ENCODE results near the gene PYGM.

The PYGM gene

GRCh38 chr11:64754124-64754918 is 5.5 kb downstream of the PYGM start:
- Histone ChIP-seq H3K9ac (ENCODE audit: low read depth, low read length, poor library complexity) (peak overlapping the region; percentile 13), H3K18ac (ENCODE audit: low read length) (peak overlapping the region; percentile 67), H4K8ac (ENCODE audit: low read depth, low read length) (peak overlapping the region; percentile 45), H3K4me3 (ENCODE audit: low read length in 2 of 2) (no peak overlapping the region), H3K27me3 (ENCODE audit: control insufficient read depth in 3 of 3, insufficient read depth in 3 of 3, low read depth in 1 of 3, low read length in 3 of 3) (no peaks in the 10 kb centered on the region), H3K4me2 (ENCODE audit: insufficient read depth, low read length, poor library complexity, severe bottlenecking) (no peak overlapping the region), H4K91ac (ENCODE audit: low read depth, low read length, poor library complexity) (no peak overlapping the region), H3K4ac (ENCODE audit: low read length) (no peak overlapping the region), H2BK120ac (ENCODE audit: low read depth, low read length) (peak overlapping the region; percentile 87), H3K36me3 (replicated peaks in 1 of 2; ENCODE audit: control insufficient read depth in 2 of 2, insufficient read depth in 2 of 2, low read length in 2 of 2) (no peaks in the 10 kb centered on the region), H2BK5ac (ENCODE audit: low read length) (no peak overlapping the region), H2BK15ac (ENCODE audit: low read length) (peak overlapping the region; percentile 85), H2BK12ac (ENCODE audit: low read length) (peak overlapping the region; percentile 90), H3K27ac (replicated peaks; ENCODE audit: low read length) (no peak overlapping the region), H3K79me1 (ENCODE audit: low read depth, low read length) (peaks cover 4% of the 10 kb centered on the region), H3K14ac (ENCODE audit: low read length) (peak overlapping the region; percentile 21), H2AFZ (ENCODE audit: low read length) (no peak overlapping the region), H3K4me1 (ENCODE audit: control insufficient read depth in 2 of 2, insufficient read depth in 1 of 2, low read depth in 1 of 2, low read length in 2 of 2) (peaks cover 5 to 22% of the 10 kb centered on the region in 2 donors), H3K23ac (ENCODE audit: low read depth, low read length, poor library complexity) (peak overlapping the region; percentile 65), H3K9me3 (replicated peaks in 1 of 2; ENCODE audit: control insufficient read depth in 2 of 2, insufficient read depth in 1 of 2, low read depth in 1 of 2, low read length in 2 of 2) (no peaks in the 10 kb centered on the region), H2AK5ac (ENCODE audit: low read depth, low read length) (peak overlapping the region; percentile 90)
- WGBS, 2 donors (ENCODE audit: extremely low coverage in 2 of 2, insufficient read length in 2 of 2, insufficient replicate concordance in 1 of 2) = no CpG with 5 or more reads among the region's 26 CpGs
- no peak for DNase-seq (ENCODE audit: low spot score)

GRCh38 chr11:64753380-64754123 is 6.2 kb downstream of the PYGM start:
- Histone ChIP-seq H3K27ac (replicated peaks; ENCODE audit: low read length) (no peak overlapping the region), H3K4ac (ENCODE audit: low read length) (no peak overlapping the region), H3K4me1 (ENCODE audit: control insufficient read depth in 2 of 2, insufficient read depth in 1 of 2, low read depth in 1 of 2, low read length in 2 of 2) (peaks cover 2 to 16% of the 10 kb centered on the region in 2 donors), H3K9ac (ENCODE audit: low read depth, low read length, poor library complexity) (no peak overlapping the region), H3K27me3 (ENCODE audit: control insufficient read depth in 3 of 3, insufficient read depth in 3 of 3, low read depth in 1 of 3, low read length in 3 of 3) (no peaks in the 10 kb centered on the region), H3K36me3 (replicated peaks in 1 of 2; ENCODE audit: control insufficient read depth in 2 of 2, insufficient read depth in 2 of 2, low read length in 2 of 2) (no peaks in the 10 kb centered on the region), H2BK12ac (ENCODE audit: low read length) (peak overlapping the region; percentile 90), H2AFZ (ENCODE audit: low read length) (no peak overlapping the region), H2BK5ac (ENCODE audit: low read length) (no peak overlapping the region), H4K8ac (ENCODE audit: low read depth, low read length) (no peak overlapping the region), H3K79me1 (ENCODE audit: low read depth, low read length) (peaks cover 4% of the 10 kb centered on the region), H2BK15ac (ENCODE audit: low read length) (peak overlapping the region; percentile 85), H3K4me2 (ENCODE audit: insufficient read depth, low read length, poor library complexity, severe bottlenecking) (no peak overlapping the region), H3K9me3 (replicated peaks in 1 of 2; ENCODE audit: control insufficient read depth in 2 of 2, insufficient read depth in 1 of 2, low read depth in 1 of 2, low read length in 2 of 2) (no peaks in the 10 kb centered on the region), H2BK120ac (ENCODE audit: low read depth, low read length) (peak overlapping the region; percentile 87), H3K14ac (ENCODE audit: low read length) (peak overlapping the region; percentile 21), H3K23ac (ENCODE audit: low read depth, low read length, poor library complexity) (peak overlapping the region; percentile 65), H4K91ac (ENCODE audit: low read depth, low read length, poor library complexity) (no peak overlapping the region), H3K18ac (ENCODE audit: low read length) (no peak overlapping the region), H2AK5ac (ENCODE audit: low read depth, low read length) (peak overlapping the region; percentile 90), H3K4me3 (ENCODE audit: low read length in 2 of 2) (no peak overlapping the region)
- no CpG with 5 or more reads among the region's 43 CpGs for WGBS, 2 donors (ENCODE audit: extremely low coverage in 2 of 2, insufficient read length in 2 of 2, insufficient replicate concordance in 1 of 2)
- DNase-seq (ENCODE audit: low spot score) = no peak

- no peak overlapping the region for H3K18ac ChIP-seq (ENCODE audit: low read length)
- H3K23ac ChIP-seq (ENCODE audit: low read depth, low read length, poor library complexity) = no peak overlapping the region
- H3K4me3 ChIP-seq (ENCODE audit: low read length in 2 of 2) = no peak overlapping the region
- H2BK120ac ChIP-seq (ENCODE audit: low read depth, low read length) = no peak overlapping the region
- H4K91ac ChIP-seq (ENCODE audit: low read depth, low read length, poor library complexity) = no peak overlapping the region
- no CpG with 5 or more reads among the region's 7 CpGs for WGBS, 2 donors (ENCODE audit: extremely low coverage in 2 of 2, insufficient read length in 2 of 2, insufficient replicate concordance in 1 of 2)
- no peak overlapping the region for H3K14ac ChIP-seq (ENCODE audit: low read length)
- H2BK15ac ChIP-seq (ENCODE audit: low read length) = no peak overlapping the region
- H3K9ac ChIP-seq (ENCODE audit: low read depth, low read length, poor library complexity) = no peak overlapping the region
- H4K8ac ChIP-seq (ENCODE audit: low read depth, low read length) = no peak overlapping the region
- no peak overlapping the region for H2BK5ac ChIP-seq (ENCODE audit: low read length)
- no peak overlapping the region for H2AFZ ChIP-seq (ENCODE audit: low read length)
- H3K27ac ChIP-seq (replicated peaks; ENCODE audit: low read length) = no peak overlapping the region
- H3K4me2 ChIP-seq (ENCODE audit: insufficient read depth, low read length, poor library complexity, severe bottlenecking) = no peak overlapping the region
- no peaks in the 10 kb centered on the region for H3K36me3 ChIP-seq (replicated peaks in 1 of 2; ENCODE audit: control insufficient read depth in 2 of 2, insufficient read depth in 2 of 2, low read length in 2 of 2)
- no peak for DNase-seq (ENCODE audit: low spot score)
- no peak overlapping the region for H2BK12ac ChIP-seq (ENCODE audit: low read length)
- H3K79me1 ChIP-seq (ENCODE audit: low read depth, low read length) = peaks cover 4% of the 10 kb centered on the region
- peaks cover 2 to 10% of the 10 kb centered on the region in 2 donors for H3K4me1 ChIP-seq (ENCODE audit: control insufficient read depth in 2 of 2, insufficient read depth in 1 of 2, low read depth in 1 of 2, low read length in 2 of 2)
- no peaks in the 10 kb centered on the region for H3K9me3 ChIP-seq (replicated peaks in 1 of 2; ENCODE audit: control insufficient read depth in 2 of 2, insufficient read depth in 1 of 2, low read depth in 1 of 2, low read length in 2 of 2)
- H3K27me3 ChIP-seq (ENCODE audit: control insufficient read depth in 3 of 3, insufficient read depth in 3 of 3, low read depth in 1 of 3, low read length in 3 of 3) = no peaks in the 10 kb centered on the region
- peak overlapping the region; percentile 52 for H2AK5ac ChIP-seq (ENCODE audit: low read depth, low read length)
- H3K4ac ChIP-seq (ENCODE audit: low read length) = no peak overlapping the region
Measured at GRCh38 chr11:64753019-64753379, 6.8 kb downstream of the PYGM start.
